GM21737 (cell line): Measurements from ENCODE around the gene PRRT1.
"Not testable (repeated sequence)": the region's sequence is repeated elsewhere in the genome, so short reads cannot be mapped to it uniquely, and the experiment has no call there.

Experiments
- ATAC-seq: cut with Tn5 transposase; IDR thresholded peaks from one replicate; pipeline ENCODE4 v1.9.1; 2021; ENCODE audit warnings: mild to moderate bottlenecking, moderate library complexity; ENCODE audit not compliant: unreplicated experiment

PRRT1 gene

DNA sequence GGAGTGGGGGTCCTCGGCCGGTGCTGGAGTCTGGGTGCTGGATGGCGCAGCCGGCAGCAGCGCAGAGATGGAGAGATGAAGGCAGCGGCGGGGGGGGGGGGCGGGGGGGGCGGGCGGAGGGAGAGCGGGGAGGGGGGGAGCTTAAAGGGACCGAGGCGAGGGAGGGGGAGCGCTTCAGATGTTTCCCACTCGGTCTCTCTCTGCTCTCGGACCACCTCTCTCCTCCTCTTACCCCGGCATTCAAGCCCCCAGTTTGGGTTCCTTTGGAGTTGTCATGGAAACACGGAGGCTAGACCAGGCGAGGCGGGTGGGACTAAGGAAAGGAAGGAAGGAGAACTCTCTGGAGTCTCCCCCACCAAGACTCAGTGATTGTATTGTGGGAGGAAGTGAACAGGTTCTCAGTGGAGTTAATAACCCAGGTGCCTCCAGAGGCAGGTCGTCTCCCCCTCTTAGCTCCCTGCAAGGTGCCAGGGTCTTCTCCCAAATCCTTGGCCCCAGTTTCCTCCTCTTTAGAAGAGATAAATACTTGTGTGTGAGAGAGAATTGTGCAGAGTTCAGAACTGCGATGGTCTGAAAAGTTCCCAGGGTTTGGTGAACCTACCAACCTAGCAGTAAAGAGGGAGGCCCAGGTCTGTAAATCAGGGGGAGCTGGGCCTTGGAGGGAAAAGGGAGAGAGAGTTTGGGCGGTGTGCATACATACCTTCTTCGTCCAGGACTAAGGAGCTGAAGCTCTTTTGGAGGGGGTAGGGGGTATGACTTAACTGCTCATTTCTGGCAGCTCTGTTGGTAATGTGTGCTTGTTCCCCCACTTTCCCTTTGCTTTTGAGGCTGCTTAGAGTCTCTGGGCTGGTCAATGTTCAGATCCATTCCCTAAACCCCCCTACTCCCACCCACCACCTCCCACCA lies at the start of gene PRRT1:
Gene PRRT1 (minus strand): TSS at position 77 of the 906 bp plus-strand sequence. CDS start 112 bp downstream, outside the sequence.
- ATAC-seq = no peak

DNA sequence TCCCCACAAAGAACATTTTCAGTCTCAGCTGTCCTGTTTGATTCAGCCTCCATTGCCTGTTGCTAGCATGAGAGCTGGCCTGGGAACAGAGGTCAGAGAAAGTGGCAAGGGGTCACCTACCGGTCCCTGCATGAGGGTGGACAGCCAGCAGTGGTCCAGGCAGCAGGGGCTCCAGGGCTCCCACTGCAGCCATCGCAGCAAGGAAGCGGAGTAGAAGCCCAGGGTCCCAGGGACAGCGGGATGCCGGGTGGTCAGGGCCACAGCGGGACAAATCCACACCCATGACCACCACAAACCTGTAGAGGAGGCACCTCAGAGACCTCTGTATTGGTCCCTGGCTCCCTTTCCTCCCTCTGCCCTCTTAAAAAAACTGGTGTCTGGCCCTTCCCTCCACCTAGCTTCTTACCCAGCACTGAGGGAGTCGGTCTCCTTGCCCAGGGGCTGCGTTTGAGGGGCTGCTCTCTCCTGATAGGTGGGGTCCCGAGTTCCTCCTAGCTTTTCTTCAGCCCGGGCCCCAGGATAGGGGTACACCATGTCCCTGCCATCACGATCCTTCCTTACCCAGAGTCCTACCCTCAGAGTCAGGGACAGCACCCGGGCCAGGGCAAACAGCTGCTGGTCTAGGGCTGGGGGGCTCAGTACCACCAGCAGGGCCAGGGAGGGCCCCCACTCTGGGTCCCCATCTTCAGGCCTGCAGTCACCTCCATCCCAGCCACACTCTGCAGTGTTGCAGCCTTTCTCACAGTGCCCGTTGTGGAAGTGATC lies 49.2 kb upstream of the PRRT1 start:
- ATAC-seq = no peak

DNA sequence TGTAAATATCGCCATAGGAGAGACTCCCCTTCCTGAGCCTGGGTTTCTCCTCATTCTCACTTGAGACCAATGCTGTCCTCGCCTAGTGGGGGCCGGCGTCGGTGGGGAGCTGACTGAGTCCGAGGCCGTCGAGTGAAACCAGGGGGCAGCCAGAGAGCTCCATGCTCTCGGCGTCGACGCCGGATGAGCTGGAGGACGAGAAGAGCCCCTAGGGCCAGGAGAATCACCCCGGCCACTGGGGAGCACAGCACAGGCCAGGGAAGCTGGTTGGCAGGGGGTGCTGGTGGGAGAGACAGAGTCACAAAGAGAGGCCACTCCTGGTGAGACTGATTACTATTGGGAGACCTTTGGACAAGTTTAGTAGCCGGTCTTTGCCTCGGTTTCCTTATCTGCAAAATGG lies 47.1 kb upstream of the PRRT1 start:
- ATAC-seq = no peak

DNA sequence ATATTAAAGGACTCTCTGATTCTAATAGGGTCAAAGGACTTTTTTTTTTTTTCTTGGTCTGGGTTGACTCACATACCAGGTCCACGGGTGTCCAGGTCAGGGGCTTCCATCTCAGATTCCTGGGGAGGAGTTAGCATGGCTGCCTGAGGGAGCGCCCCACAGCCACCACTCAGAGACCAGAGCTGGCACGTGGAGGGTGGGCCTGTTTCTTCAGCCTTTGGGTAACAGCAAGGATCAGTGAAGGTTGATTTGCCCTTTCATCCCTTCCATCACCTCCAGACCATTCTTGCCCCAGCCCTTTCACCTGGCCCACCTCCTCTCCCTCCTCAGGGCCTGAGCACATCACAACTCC lies 46.6 kb upstream of the PRRT1 start:
- ATAC-seq = no peak

DNA sequence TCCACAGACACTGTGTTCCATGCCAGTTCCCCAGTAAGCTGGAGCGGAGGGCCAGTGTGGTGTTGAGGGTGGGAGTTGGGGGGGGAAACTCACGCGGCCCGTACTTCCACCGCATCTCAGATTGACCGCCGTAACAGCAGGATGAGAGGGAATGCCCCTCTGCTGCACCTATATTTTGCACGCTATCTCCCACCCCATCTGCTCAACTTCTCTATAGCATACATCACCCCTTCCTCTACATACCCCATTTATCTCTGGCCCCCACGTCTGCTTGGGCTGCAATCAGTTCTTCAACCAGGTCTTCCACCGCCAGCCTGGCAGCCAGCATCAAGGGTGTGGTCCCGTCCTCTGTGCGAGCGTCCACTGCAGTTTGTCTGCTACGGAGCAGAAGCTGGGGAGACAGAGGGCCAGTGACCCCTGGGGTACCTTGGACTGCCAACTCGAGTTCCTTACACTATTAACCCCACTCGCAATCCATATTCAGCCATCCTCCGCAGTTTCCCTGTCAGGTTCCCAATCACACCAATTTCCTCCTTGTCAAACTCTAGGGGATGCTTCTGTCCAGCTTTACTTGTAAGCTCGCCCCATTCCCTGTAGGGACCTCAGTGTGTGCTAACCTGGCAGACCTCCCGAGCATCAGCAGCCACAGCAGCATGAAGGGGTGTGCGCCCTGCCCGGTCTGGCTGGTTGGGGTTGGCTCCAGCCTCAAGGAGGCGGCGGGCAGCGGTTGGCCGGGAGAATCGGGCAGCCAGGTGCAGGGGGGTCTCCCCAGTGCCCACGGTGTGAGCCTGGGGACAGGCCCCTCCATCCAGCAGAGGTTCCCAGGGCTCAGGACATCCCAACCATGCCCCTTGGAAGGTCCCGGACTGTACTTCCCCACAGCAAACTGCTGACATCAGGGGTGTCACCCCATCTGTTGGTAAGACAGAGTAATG lies 45.2 kb upstream of the PRRT1 start:
- no peak for ATAC-seq

DNA sequence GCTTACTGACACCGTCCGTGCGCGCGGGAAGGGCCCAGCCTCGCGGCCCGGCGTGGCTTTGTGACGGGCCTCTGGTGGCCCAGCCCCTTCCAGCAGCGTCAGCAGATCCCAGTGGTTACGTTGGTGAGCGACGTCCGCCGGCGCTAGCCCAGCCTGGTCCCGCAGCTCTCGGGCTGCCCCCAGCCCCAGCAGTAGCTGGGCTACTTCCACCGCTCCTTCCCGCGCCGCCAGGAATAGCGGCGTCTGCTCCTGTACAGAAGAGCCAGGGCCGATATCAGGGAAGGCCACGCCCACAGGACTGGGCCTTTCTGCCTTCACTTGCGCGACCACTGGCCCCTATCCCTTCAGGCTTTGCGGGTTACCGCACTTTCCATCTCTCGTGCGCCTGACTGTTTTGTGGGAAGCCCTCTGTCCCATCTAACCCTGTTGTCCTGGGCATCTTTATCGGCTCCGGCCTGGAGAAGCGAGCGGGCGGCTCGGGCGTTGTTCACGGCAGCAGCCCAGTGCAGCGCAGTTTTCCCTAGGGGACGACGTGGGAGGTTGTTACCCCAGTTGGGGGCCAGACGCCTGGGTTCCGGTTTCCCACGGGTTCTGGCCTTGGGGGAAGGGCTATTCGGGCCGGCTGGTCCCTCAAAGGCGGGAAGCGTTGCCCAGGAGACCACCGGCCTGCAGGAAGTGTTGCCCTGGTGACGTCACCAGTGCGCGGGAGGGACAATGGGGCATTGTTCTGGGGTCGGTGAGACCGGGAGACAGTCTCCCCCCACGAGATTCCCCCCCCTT lies 44.4 kb upstream of the PRRT1 start:
- ATAC-seq = peak; percentile 76

DNA sequence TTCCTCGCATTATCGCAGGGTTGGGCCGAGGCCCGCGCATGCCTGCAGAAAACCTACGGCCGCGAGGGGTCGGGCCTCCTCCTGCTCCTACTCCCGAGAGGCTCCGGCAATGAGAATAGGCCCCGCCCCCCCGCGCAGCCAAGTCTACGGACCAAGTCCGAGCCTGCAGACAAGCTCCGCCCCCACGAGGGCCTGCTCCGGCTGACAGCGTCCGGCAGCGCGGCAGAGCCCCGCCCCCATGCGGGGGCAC lies 43.8 kb upstream of the PRRT1 start:
- ATAC-seq = peak; percentile 64

DNA sequence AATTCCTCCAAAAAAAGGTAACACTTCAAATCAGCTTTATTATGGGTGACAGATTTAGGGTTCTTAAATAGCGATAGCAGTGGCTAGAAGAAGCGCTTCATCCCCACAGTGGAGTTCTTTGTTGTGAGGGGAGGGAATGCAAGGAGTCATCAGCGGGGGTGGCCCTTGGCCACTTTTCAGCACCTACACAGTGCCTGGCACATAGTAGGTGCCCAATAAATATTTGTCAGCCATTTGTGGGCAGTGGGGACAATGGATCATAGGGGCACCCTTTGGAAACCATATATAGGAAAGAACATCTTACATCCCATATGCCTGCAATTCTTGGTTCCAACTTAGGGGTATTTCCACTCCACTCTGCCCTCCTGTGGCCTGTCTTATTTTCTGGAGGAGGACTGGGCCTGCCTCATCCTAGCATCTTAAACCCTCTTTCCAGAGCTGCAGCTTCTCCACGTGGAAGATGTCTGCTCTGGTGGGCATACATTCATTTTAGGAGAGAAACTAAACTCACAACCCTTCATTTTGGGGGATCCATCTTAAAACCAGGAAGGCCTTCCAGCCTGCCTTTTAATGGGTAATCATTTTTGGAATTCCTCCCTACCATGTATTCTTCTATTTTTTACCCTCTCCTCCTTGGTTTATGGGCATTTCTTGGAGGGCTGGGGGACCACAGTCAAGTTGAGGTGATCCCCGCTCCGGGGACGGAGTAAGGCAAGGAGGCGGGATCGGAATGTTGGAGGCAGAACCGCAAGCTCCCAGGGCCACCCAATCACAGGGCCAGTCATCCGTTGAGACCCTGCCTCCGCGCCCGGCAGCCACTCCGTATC lies 43.3 kb upstream of the PRRT1 start:
- no peak for ATAC-seq

DNA sequence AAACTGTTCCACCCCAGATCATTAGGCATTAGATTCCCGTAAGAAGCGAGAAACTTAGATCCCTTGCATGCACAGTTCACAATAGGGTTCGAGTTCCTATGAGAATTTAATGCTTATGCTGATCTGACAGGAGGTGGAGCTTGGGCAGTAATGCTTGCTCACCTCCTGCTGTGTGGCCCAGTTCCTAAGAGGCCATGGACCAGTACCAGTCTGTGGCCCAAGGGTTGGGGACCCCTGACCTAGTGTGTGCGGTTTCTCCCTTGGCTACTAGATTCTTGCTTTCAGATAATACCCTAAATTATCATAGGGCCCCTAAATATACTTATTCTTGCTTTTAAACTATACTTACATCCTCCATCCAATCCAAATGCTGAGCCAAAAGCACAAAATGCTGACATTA lies 42.6 kb upstream of the PRRT1 start:
- no peak for ATAC-seq

DNA sequence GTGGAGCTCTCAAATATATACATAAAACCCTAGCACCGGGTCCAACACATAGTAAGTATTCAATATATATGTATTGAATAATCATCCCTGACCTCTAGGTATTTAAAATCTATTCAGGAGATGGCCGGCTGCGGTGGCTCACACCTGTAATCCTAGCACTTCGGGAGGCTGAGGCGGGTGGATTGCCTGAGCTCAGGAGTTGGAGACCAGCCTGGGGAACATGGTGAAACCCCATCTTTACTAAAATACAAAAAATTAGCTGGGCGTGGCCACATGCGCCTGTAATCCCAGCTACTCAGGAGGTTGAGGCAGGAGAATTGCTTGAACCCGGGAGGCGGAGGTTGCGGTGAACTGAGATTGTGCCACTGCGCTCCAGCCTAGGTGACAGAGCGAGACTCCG lies 41.4 kb upstream of the PRRT1 start:
- not testable (repeated sequence) for ATAC-seq

DNA sequence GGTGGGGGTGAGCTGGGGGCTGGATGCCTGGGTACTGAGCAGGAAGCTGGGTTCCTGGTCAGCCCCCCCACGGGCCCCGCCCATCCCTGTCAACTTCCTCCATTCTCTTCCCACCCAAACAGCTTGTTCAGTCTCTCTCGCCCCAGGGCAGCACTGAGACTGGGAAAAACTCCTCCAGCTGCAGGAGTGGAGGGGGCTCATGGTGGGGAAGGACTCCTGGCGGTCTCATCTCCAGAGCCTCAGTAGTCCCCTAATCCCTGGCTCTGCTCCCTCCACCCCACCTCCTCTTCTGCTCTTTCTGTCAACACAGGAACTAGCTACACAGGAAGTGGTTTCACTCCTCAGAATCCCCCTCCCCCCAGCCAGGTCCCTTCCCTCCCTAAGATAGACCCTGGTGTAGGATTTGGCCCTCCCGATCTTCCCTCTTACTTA lies 40.9 kb upstream of the PRRT1 start, which contains the start of gene GPSM3:
Gene GPSM3 (minus strand): TSS at position 36 of the 432 bp plus-strand sequence. CDS start 130 bp downstream, outside the sequence.
- ATAC-seq = no peak

DNA sequence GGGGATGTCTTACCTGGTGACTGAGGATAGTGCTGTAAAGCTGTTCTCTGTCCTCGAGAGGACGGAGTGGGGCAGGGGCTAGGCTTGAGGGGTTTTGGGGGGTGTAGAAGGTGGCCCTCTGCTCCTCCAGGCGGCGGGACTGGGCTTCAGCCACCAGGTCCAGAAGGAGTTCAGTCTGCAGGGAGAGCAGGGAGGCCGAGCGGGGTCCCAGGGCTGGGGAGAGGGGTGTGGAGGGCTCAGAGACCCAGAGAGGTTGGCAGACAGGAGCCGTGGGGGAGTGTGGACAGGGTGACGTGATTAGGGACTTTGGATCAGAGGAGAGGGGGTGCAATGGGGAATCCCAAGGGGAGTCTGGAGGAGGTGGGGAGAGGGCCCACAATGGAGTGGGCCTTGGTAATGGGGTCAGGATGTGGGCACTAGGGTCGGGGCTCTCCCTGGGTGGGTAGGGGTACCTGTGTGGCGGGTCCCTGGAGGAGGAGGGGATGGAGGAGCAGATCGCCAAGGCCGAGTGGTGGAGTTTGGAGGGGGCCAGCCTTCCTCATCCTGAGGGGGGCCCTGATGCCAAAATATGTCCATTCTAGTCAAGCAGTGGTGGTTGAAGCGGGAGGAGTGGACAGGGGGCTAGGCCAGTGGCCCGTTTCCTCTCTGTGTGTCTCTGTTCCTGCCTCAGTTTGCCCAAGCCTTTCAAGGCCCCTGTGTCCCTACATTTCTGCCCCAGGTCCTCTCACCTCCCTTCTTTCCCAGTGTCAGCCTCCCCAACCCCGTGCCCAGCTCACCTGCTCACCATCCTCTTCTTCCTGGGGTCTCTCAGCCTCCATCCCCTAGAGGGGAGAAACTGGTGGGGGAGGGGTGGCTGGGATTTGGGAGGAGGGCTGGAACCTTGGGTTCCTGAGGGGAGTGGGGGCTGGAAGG lies 40.2 kb upstream of the PRRT1 start:
- no peak for ATAC-seq

DNA sequence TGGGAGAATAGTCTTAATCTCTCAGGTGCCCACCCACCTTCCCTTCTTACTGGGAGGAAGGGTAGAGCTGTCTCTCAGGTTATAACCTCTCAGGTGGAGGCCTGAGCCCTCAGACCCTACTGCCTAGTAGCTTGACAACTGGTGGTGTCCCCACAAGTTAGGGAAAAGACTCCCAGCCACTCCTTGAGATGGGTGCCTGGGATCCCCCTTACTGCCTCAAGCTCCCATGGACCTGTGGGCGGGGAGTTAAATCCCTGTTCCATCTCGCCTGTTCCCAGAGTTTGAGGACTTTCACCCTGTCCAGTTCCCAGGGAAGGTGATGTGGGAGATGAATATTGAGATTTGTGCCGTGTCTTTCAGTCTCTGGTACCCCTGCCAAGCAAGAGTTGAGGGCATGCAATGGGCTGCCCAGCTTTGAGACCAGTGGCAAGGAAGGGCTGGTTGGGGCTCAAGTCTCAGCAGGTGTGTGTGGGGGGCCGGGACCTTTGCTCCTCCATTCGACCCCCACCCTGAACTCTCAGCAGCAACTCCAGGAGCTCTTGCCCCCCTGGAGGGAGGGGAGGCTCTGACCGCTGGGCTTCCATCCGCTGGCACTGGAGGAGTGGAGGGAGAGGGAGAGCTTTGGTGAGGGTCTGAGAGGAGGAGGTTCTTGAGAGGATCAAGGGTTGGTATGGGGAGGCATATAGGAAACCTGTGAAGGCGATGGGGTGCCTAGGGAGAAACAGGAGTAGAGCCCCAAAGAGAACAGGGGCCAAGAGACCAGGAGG lies 39.4 kb upstream of the PRRT1 start:
- ATAC-seq = no peak

DNA sequence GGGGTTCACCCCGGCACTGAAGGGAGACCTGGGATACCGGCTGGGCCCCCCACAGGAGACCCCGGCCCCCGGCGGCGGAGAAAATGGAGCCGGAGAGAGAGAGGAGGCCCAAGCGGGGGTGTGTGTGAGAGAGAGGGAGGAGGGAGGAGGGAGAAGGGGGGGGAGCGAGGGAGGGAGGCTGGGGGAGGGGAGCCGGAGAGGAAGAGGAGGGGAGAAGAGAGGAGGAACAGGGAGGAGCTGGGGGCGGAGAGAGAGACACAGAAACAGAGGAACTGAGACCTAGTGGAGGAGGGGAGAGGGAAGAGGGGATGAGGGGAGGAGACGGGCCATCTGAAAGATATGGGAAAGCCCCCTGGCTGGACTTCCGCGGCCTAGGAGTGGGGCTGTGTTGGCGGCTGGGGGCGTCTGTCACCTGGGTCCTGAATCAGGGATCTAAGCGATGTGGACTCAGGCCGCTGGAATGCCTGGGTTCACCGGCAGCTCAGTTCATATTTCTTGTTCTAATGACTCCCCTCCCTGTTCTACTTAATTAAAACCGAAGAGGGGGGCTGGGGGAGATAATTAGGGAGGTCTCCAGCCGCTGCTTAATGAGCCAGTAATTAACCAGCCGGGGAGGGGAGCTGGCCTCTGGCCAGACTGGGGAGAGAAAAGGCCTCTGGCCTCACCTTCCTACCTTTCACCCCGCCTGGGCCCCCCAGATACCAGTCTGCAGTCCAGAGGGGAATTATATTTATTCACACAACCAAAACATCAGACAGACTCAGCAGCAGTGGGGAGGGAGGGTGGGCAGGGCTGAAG lies 38.5 kb upstream of the PRRT1 start, which contains the start of gene PBX2:
Gene PBX2 (minus strand): TSS at position 149 of the 798 bp plus-strand sequence. CDS start 287 bp downstream, outside the sequence.
- ATAC-seq = peak; percentile 43

DNA sequence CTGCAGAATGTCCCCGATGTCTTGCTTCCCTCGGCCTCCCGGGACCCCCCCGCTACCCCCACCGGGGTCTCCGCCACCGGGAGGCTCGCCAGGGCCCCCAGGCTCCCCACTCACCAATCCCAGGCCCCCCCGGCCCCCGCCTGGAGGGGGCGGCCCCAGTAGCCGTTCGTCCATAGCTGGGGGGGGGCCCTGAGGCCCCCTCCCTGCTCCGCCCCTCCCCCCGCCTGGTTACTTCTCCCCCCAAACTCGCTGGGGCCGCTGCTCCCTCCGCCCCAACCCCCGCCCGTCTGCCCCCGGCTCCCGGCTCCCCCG lies 38.0 kb upstream of the PRRT1 start:
- ATAC-seq = no peak

DNA sequence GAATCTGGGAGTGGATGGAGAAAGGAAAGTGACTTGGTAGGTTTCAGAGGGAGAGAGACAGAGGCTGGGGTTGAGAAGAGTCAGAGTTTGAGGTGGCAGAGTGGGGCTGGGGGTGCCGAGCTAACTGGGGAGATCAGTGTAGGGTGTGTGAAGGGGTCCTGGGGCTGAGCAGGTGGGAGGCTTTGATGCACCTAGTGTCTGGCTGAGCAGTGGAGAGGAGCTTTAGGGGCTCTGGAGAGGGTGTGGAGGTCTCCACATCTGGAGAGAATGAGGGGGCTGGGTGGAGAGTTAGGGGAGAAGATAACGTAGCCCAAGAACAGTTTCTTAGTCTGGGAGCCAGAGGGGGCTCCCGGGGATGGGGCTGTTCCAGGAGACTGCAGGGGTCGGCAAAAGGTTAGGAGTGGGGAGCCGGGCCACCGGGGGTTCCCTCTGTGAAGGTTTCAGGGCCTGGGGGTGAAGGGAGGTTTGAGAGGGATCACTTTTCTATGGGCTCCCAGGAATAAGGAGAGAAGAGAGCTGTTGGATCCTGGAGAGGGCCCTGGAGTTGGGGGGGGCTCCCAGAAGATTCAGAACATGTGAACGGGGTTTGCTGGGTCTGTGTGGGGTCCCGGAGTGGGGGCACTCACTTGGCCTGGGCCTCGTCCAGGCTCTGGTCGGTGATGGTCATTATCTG lies 37.5 kb upstream of the PRRT1 start:
- ATAC-seq = no peak
